ENCODE data around the gene HAGH.

HAGH gene

DNA sequence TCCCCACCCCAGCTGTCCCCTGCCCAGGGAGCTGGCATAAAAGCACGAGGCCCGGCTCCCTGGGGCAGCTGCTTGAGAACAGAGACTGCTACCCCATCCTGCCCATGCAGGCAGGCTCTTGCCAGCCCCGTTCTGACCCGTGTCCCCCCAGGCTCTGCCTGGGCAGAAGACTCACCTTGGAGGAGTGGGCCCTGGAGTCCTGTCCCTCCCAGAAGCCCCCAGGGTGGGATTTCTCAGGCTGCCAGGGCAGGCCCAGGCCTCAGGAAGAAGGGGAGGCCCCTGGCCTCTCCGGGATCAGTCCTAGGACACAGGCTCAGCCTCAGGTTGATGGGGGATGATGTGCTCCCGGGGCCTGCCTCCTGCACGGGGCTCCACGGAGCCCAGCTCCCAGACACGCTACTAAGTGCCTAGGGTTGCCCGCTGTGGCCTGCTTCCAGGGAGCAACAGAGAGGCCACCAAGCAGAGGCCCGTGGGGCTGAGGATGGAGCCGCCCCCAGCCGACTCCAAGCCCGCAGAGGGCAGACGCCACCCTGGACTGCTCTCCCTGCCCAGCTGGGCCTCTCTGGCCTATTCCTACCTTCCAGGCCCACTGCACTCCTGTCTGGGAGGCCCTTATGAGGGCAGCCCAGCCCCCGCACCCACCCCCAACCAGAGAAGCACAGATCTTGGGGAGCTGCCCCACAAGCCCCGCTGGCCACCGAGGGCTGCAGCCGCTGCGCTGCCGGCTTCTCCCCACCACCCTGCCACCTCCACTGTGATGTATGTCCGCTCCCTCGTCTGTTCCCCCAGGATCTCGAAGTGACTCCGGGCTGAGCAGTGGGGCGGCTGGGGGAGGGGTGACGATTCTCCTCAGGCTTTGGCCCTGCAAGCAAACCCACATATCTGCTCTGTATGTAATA is 57.0 kb downstream of the HAGH start:
- TF ChIP-seq, protein P1, sequence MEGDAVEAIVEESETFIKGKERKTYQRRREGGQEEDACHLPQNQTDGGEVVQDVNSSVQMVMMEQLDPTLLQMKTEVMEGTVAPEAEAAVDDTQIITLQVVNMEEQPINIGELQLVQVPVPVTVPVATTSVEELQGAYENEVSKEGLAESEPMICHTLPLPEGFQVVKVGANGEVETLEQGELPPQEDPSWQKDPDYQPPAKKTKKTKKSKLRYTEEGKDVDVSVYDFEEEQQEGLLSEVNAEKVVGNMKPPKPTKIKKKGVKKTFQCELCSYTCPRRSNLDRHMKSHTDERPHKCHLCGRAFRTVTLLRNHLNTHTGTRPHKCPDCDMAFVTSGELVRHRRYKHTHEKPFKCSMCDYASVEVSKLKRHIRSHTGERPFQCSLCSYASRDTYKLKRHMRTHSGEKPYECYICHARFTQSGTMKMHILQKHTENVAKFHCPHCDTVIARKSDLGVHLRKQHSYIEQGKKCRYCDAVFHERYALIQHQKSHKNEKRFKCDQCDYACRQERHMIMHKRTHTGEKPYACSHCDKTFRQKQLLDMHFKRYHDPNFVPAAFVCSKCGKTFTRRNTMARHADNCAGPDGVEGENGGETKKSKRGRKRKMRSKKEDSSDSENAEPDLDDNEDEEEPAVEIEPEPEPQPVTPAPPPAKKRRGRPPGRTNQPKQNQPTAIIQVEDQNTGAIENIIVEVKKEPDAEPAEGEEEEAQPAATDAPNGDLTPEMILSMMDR (IDR thresholded peaks at IDR 0.05), result no peak
- no peak overlapping the region for H3K4me2 ChIP-seq (ENCODE audit: low read length)
- H3K27me3 ChIP-seq (ENCODE audit: control insufficient read depth, insufficient read depth, low read length), result no peaks in the 10 kb centered on the region
- no peaks in the 10 kb centered on the region for H3K36me3 ChIP-seq (ENCODE audit: control insufficient read depth, insufficient read depth, low read length)
- no peak overlapping the region for H3K9ac ChIP-seq
- no peak overlapping the region for H3K27ac ChIP-seq
- H3K79me2 ChIP-seq, result peaks cover 2% of the 10 kb centered on the region
- peaks cover 2% of the 10 kb centered on the region for H3K4me1 ChIP-seq
- no peak overlapping the region for H3K4me3 ChIP-seq (ENCODE audit: low read depth, low read length)
- H3K9me3 ChIP-seq (ENCODE audit: control insufficient read depth, low read length), result no peaks in the 10 kb centered on the region
- no peak overlapping the region for H2AFZ ChIP-seq

DNA sequence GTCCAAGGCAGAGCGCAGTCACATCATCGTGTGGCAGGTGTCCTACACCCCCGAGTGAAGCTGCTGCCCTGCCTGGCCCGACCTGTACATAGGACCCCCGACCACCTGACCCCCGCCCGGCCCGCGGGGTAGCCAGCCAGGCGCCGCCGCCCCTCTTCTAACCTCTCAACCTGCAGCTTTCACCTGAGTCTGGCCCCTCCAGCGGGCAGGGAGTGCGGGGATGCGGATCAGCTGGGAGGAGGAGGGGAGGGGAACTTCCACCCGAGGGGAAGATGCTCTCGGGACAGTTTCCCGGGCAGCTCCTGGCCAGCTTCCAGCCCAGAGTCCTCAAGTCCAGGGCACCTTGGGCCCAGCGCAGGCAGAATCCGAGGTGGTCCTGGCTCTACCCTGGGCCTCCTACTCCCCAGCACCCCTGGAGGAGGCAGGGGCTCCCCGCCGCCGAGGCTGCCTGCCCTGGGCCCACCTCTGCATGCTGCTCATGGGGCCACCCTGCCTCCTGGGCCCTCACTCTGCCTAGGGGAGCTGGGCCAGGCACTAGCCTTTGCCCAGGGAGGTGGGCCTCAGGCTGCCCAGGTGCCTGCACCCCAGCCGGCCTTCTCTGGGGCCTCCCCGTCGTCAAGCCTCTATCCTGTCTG is 57.7 kb downstream of the HAGH start:
- no peak overlapping the region for H2AFZ ChIP-seq
- no peaks in the 10 kb centered on the region for H3K27me3 ChIP-seq (ENCODE audit: control insufficient read depth, insufficient read depth, low read length)
- H3K4me2 ChIP-seq (ENCODE audit: low read length), result no peak overlapping the region
- H3K9ac ChIP-seq, result no peak overlapping the region
- TF ChIP-seq, protein P1 (IDR thresholded peaks at IDR 0.05), result no peak
- no peaks in the 10 kb centered on the region for H3K9me3 ChIP-seq (ENCODE audit: control insufficient read depth, low read length)
- no peak overlapping the region for H3K27ac ChIP-seq
- H3K36me3 ChIP-seq (ENCODE audit: control insufficient read depth, insufficient read depth, low read length), result no peaks in the 10 kb centered on the region
- peaks cover 2% of the 10 kb centered on the region for H3K4me1 ChIP-seq
- no peaks in the 10 kb centered on the region for H3K79me2 ChIP-seq
- H3K4me3 ChIP-seq (ENCODE audit: low read depth, low read length), result no peak overlapping the region

DNA sequence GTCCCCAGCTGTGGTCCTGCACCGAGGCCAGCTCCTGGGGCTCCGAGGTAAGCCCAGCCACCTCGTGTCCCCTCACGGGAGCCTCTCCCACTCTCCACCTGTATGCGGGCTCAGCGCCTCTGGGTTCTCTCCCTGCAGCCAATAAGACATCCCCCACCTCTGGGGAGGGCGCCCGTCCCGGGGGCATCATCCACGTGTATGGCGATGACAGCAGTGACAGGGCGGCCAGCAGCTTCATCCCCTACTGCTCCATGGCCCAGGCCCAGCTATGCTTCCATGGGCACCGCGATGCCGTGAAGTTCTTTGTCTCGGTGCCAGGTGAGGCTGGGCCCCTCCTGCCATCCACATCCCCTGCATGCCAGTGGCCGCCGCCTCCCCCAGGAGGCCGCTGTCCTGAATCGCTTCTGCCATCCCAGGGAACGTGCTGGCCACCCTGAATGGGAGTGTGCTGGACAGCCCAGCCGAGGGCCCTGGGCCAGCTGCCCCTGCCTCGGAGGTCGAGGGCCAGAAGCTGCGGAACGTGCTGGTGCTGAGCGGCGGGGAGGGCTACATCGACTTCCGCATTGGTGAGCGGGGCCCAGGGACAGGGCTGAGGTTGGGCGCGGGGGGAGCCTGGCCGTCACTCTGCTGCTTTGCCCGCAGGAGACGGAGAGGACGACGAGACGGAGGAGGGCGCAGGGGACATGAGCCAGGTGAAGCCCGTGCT is 58.4 kb downstream of the HAGH start:
- Histone ChIP-seq H3K27me3 (ENCODE audit: control insufficient read depth, insufficient read depth, low read length) (no peaks in the 10 kb centered on the region), H3K9me3 (ENCODE audit: control insufficient read depth, low read length) (no peaks in the 10 kb centered on the region), H3K4me1 (peaks cover 2% of the 10 kb centered on the region), H3K36me3 (ENCODE audit: control insufficient read depth, insufficient read depth, low read length) (no peaks in the 10 kb centered on the region), H3K9ac (no peak overlapping the region), H3K79me2 (no peaks in the 10 kb centered on the region), H3K4me3 (ENCODE audit: low read depth, low read length) (no peak overlapping the region), H3K4me2 (ENCODE audit: low read length) (no peak overlapping the region), H2AFZ (no peak overlapping the region), H3K27ac (no peak overlapping the region)
- TF ChIP-seq, protein P1 (IDR thresholded peaks at IDR 0.05), result no peak

DNA sequence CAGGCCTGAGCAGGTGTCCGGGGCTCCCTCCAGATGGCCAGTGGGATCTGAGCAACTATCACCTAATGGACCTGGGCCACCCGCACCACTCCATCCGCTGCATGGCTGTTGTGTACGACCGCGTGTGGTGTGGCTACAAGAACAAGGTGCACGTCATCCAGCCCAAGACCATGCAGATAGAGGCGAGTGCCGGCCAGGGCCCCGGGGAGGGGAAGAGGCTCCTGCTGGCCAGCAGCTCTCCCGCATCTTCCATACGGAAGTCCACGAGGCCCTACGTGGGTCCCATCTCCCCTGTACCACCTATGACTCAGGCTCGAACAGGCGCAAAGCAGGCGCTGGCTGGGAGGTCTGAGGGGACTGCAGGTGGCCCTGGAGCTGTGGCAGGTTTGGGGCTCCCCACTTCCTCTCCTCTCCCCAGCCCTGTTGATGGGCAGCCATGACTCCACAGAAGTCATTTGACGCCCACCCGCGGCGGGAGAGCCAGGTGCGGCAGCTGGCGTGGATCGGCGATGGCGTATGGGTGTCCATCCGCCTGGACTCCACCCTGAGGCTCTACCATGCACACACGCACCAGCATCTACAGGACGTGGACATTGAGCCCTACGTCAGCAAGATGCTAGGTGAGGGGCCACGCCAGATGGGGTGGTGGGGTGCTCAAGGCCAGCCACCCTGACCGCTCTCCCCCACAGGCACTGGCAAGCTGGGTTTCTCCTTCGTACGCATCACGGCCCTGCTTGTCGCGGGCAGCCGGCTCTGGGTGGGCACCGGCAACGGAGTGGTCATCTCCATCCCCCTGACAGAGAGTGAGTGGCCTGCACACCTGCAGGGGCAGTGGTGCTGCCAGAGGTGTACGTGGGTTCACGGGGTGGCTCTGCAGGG is 59.3 kb downstream of the HAGH start:
- TF ChIP-seq, protein P1 (IDR thresholded peaks at IDR 0.05), result no peak
- Histone ChIP-seq H3K27ac (no peak overlapping the region), H3K27me3 (ENCODE audit: control insufficient read depth, insufficient read depth, low read length) (no peaks in the 10 kb centered on the region), H3K36me3 (ENCODE audit: control insufficient read depth, insufficient read depth, low read length) (no peaks in the 10 kb centered on the region), H3K4me2 (ENCODE audit: low read length) (no peak overlapping the region), H3K9me3 (ENCODE audit: control insufficient read depth, low read length) (no peaks in the 10 kb centered on the region), H2AFZ (no peak overlapping the region), H3K4me3 (ENCODE audit: low read depth, low read length) (no peak overlapping the region), H3K79me2 (no peaks in the 10 kb centered on the region), H3K4me1 (peaks cover 2% of the 10 kb centered on the region), H3K9ac (no peak overlapping the region)
